A549 (cell line): Measurements from ENCODE around the gene ACCSL. TPM values are rescaled to one million over a fixed set of nuclear protein-coding genes. Genes with fewer than 3 reads are reported as not detected.

Experiments used
- ATAC-seq, 2 experiments: fragments of 200-7000 bp in 1 of 2; fragments of >200 bp in 1 of 2; cut with Nextera tagmentation in 1 of 2; cut with Tn5 transposase in 1 of 2; 3 replicates each; pipeline versions ENCODE4 v1.8.0 to v1.9.1; 2018 to 2020; ENCODE audit warnings: mild to moderate bottlenecking in 1 of 2, moderate library complexity in 1 of 2
- CTCF ChIA-PET: fragments of 300-600 bp; sonication (Branson Sonifier 250); formaldehyde crosslinking; extraction: SDS; loops from one replicate; lab custom pipeline; 2021; ENCODE audit warnings: antibody characterized with exemption, inconsistent platforms; lab: Yijun Ruan, JAX
- POLR2A ChIA-PET: fragments of 350-600 bp; formaldehyde crosslinking; extraction: SDS; loops from one replicate; lab custom pipeline; 2021; ENCODE audit warnings: antibody characterized with exemption, inconsistent platforms; lab: Yijun Ruan, JAX
- DNase-seq, 2 experiments: peaks; one replicate each; pipeline versions ENCODE4 v3.0.0 to v3.0.0-alpha.2; 2011 to 2016; ENCODE audit warnings: low read depth in 1 of 2, low spot score in 1 of 2
- FAIRE-seq: peaks from 2 replicates; lab custom pipeline; 2011; peaks lifted over from hg19 to GRCh38; lab: Jason Lieb, UNC
- H3K27ac ChIP-seq, 2 experiments: fragments of >200 bp; sonication (Bioruptor Twin); formaldehyde crosslinking; 3 replicates each; pipeline ENCODE4 v1.5.1; 2016 to 2017
- H3K4me1 ChIP-seq: fragments of >200 bp; sonication (Bioruptor Twin); formaldehyde crosslinking; 3 replicates; pipeline ENCODE4 v1.6.1; 2016
- H3K4me2 ChIP-seq: fragments of >200 bp; sonication (Bioruptor Twin); formaldehyde crosslinking; 3 replicates; pipeline ENCODE4 v1.6.1; 2016
- H3K4me3 ChIP-seq: fragments of >200 bp; sonication (Bioruptor Twin); formaldehyde crosslinking; 3 replicates; pipeline ENCODE4 v1.5.1; 2016
- H3K9me3 ChIP-seq: fragments of >200 bp; sonication (Bioruptor Twin); formaldehyde crosslinking; 3 replicates; pipeline ENCODE4 v1.6.1; 2016
- ATOH8 ChIP-seq: fragments of 250-450 bp; sonication (Bioruptor Pico); IDR thresholded peaks from 2 replicates; pipeline ENCODE4 v1.5.0; 2020; ENCODE audit warnings: low read depth, mild to moderate bottlenecking, moderate library complexity
- BCL3 ChIP-seq: fragments of >200 bp; sonication (Bioruptor Twin); formaldehyde crosslinking; IDR thresholded peaks from 3 replicates; pipeline ENCODE4 v1.6.1; 2016
- BHLHE40 ChIP-seq: IDR thresholded peaks from 2 replicates; pipeline ENCODE4 v1.6.1; 2012; ENCODE audit warnings: low read depth, low read length, inconsistent platforms
- CHD2 ChIP-seq: fragments of 150-350 bp; IDR thresholded peaks from 2 replicates; pipeline ENCODE4 v1.6.1; 2014; ENCODE audit warnings: low read length; ENCODE audit not compliant: partially characterized antibody
- CHD4 ChIP-seq: fragments of 200-600 bp; sonication (generic); IDR thresholded peaks from 2 replicates; pipeline ENCODE4 v1.6.1; 2016; ENCODE audit warnings: antibody characterized with exemption, mild to moderate bottlenecking, borderline replicate concordance
- E2F6 ChIP-seq: IDR thresholded peaks from 2 replicates; pipeline ENCODE4 v1.6.1; 2012; ENCODE audit warnings: low read depth, borderline replicate concordance
- ELK1 ChIP-seq: fragments of 150-350 bp; IDR thresholded peaks from 2 replicates; pipeline ENCODE4 v1.6.1; 2014; ENCODE audit warnings: low read depth, mild to moderate bottlenecking, low read length
- FOSL2 ChIP-seq, 2 experiments: fragments of 450-650 bp in 1 of 2; fragments of >200 bp in 1 of 2; sonication (Bioruptor Twin) in 1 of 2; formaldehyde crosslinking; IDR thresholded peaks; 2 replicates each; pipeline versions ENCODE4 v1.5.0 to v1.6.1; 2016 to 2020; ENCODE audit warnings: mild to moderate bottlenecking in 1 of 2, moderate library complexity in 1 of 2
- GATA3 ChIP-seq: IDR thresholded peaks from 2 replicates; pipeline ENCODE4 v1.6.1; 2012; ENCODE audit warnings: borderline replicate concordance
- HMGXB4 ChIP-seq: fragments of 250-450 bp; sonication (Bioruptor Pico); IDR thresholded peaks from 2 replicates; pipeline ENCODE4 v1.5.0; 2021; ENCODE audit warnings: mild to moderate bottlenecking, moderate library complexity, borderline replicate concordance
- HOXB13 ChIP-seq: fragments of 250-450 bp; sonication (Bioruptor Pico); IDR thresholded peaks from 2 replicates; pipeline ENCODE4 v1.5.0; 2020; ENCODE audit warnings: low read depth, mild to moderate bottlenecking, moderate library complexity
- JUN ChIP-seq, 2 experiments: fragments of >200 bp; sonication (Bioruptor Twin); formaldehyde crosslinking; IDR thresholded peaks; 2 replicates in 1 of 2; 3 replicates in 1 of 2; pipeline ENCODE4 v1.6.1; 2016 to 2017
- KDM5A ChIP-seq: fragments of 200-600 bp; sonication (generic); IDR thresholded peaks from 2 replicates; pipeline ENCODE4 v1.6.1; 2016; ENCODE audit warnings: antibody characterized with exemption, mild to moderate bottlenecking
- MAX ChIP-seq: IDR thresholded peaks from 2 replicates; pipeline ENCODE4 v1.6.1; 2012
- MAZ ChIP-seq: fragments of 150-350 bp; IDR thresholded peaks from 2 replicates; pipeline ENCODE4 v1.6.1; 2014; ENCODE audit warnings: antibody characterized with exemption, low read depth, low read length, borderline replicate concordance
- NPAS2 ChIP-seq: fragments of 250-450 bp; sonication (Bioruptor Pico); IDR thresholded peaks from 2 replicates; pipeline ENCODE4 v1.8.0; 2022; ENCODE audit warnings: mild to moderate bottlenecking, moderate library complexity, borderline replicate concordance
- PHF8 ChIP-seq: fragments of 200-600 bp; sonication (generic); IDR thresholded peaks from 2 replicates; pipeline ENCODE4 v1.6.1; 2016; ENCODE audit warnings: low read depth, mild to moderate bottlenecking, antibody characterized with exemption, moderate library complexity, borderline replicate concordance
- POLR2A ChIP-seq: IDR thresholded peaks from 2 replicates; pipeline ENCODE4 v1.6.1; 2012; ENCODE audit warnings: mild to moderate bottlenecking, low read length
- RAD21 ChIP-seq, 2 experiments: fragments of >200 bp in 1 of 2; sonication (Bioruptor Twin) in 1 of 2; formaldehyde crosslinking in 1 of 2; IDR thresholded peaks in 1 of 2; conservative IDR thresholded peaks in 1 of 2; 2 replicates in 1 of 2; 3 replicates in 1 of 2; pipeline ENCODE4 v1.6.1; 2012 to 2018; ENCODE audit warnings: inconsistent platforms in 1 of 2
- REST ChIP-seq: fragments of 200-600 bp; sonication (generic); IDR thresholded peaks from 2 replicates; pipeline ENCODE4 v1.6.1; 2016; ENCODE audit warnings: antibody characterized with exemption, mild to moderate bottlenecking, moderate library complexity
- SMC3 ChIP-seq: fragments of >200 bp; sonication (Bioruptor Twin); formaldehyde crosslinking; IDR thresholded peaks from 3 replicates; pipeline ENCODE4 v1.6.1; 2018; ENCODE audit warnings: inconsistent platforms
- TFCP2L1 ChIP-seq: fragments of 250-450 bp; sonication (Bioruptor Pico); IDR thresholded peaks from 2 replicates; pipeline ENCODE4 v1.5.0; 2021; ENCODE audit warnings: mild to moderate bottlenecking
- USF2 ChIP-seq: fragments of 450-650 bp; IDR thresholded peaks from 2 replicates; pipeline ENCODE4 v1.6.1; 2014; ENCODE audit warnings: antibody characterized with exemption
- ZC3H11A ChIP-seq: fragments of 450-650 bp; IDR thresholded peaks from 2 replicates; pipeline ENCODE4 v1.6.1; 2014; ENCODE audit warnings: antibody characterized with exemption, mild to moderate bottlenecking
- ZFP36 ChIP-seq: fragments of 450-650 bp; IDR thresholded peaks from 2 replicates; pipeline ENCODE4 v1.6.1; 2014; ENCODE audit warnings: borderline replicate concordance; ENCODE audit not compliant: partially characterized antibody
- ZSCAN20 ChIP-seq: fragments of 250-450 bp; sonication (Bioruptor Pico); IDR thresholded peaks from 2 replicates; pipeline ENCODE4 v1.8.0; 2022; ENCODE audit warnings: mild to moderate bottlenecking, moderate library complexity
- WGBS: methylation state at CpG from one replicate; pipeline ENCODE4 v1.1.6; 2017; ENCODE audit errors: missing lambda C conversion rate; 5-methylcytosine and 5-hydroxymethylcytosine counted together
- polyA plus RNA-seq, 4 experiments: library from polyadenylated mRNA; depleted of rRNA in 3 of 4; stranded (reverse); fragments of >200 nt; fragmentation: RNase III in 1 of 4; extraction: RNeasy Plus Mini Kit Qiagen cat#74134 plus additional on column Dnase treatment in 1 of 4; gene quantifications; 2 replicates in 3 of 4; 3 replicates in 1 of 4; pipeline ENCODE4 v1.2.3, GENCODE V29; 2011 to 2017

ACCSL gene
- polyA plus RNA-seq, 2 of the 4 experiments (the other 2 are of a cell fraction), result not detected

- FAIRE-seq (peak; percentile 73), ATAC-seq (peak; percentile 94 to 99), DNase-seq (peak; percentile 90 to 97)
- ChIA-PET POLR2A (interaction anchor here (0.7 to 1.5 kb wide), 3 partner anchors 18 to 160 kb away, joined by 3 to 5 read pairs (median 5); no protein-coding TSS in a partner anchor), CTCF (interaction anchor here (0.7 to 1.4 kb wide), 12 partner anchors 9 to 181 kb away, joined by 3 to 11 read pairs (median 4); no protein-coding TSS in a partner anchor)
- H3K9me3 ChIP-seq, result no peaks in the 10 kb centered on the region
- under 1% methylated on average over 44 of the region's 70 CpGs for WGBS
- peaks cover 10% of the 10 kb centered on the region; the same call in 1 of the 3 replicates for H3K4me1 ChIP-seq
- peak within 1 kb of the TSS; percentile 71 for H3K4me2 ChIP-seq
- peak within 1 kb of the TSS; percentile 75 for H3K4me3 ChIP-seq
- peak within 1 kb of the TSS; percentile 93 to 97 for H3K27ac ChIP-seq
- TF ChIP-seq BHLHE40 (no peak), RAD21 (conservative IDR thresholded peaks at IDR 0.05 in 1 of 2, IDR thresholded peaks at IDR 0.05 in 1 of 2) (peak in 1 of 2 experiments; percentile 23; a peak in 2 of 5 replicates), E2F6 (peak; percentile 77), JUN (IDR thresholded peaks at IDR 0.05) (peak; percentile 28 to 57; a peak in 3 of 5 replicates), ZC3H11A (no peak), FOSL2 (IDR thresholded peaks at IDR 0.05) (no peak), FOSL2 (CRISPR knock-in tag; IDR thresholded peaks at IDR 0.05) (peak; percentile 27; the same call in 1 of the 2 replicates), REST (peak; percentile 90), TFCP2L1 (CRISPR knock-in tag) (0 out of 2 replicates have a peak, but pooled peaks have one; percentile 69), PHF8 (peak; percentile 86), GATA3 (peak; percentile 42; the same call in 1 of the 2 replicates), MAZ (no peak), CHD4 (0 out of 2 replicates have a peak, but pooled peaks have one; percentile 27), HMGXB4 (CRISPR knock-in tag) (no peak; the same call in 1 of the 2 replicates), ATOH8 (CRISPR knock-in tag) (no peak), HOXB13 (CRISPR knock-in tag) (peak; percentile 41; the same call in 1 of the 2 replicates), ZFP36 (no peak), MAX (peak; percentile 97), ZSCAN20 (CRISPR knock-in tag) (no peak), SMC3 (peak; percentile 38; the same call in 2 of the 3 replicates), ELK1 (no peak), POLR2A (peak; percentile 70), BCL3 (peak; percentile 62; the same call in 2 of the 3 replicates), KDM5A (no peak), NPAS2 (peak; percentile 68), CHD2 (peak; percentile 92), USF2 (peak; percentile 87)
Measured at GRCh38 chr11:44065841-44066731, 18.3 kb downstream of the ACCSL start, which contains the start of gene ACCS. Gene ACCS, plus strand, starts transcription at chr11:44066270. Its CDS starts 1,358 bp downstream, at chr11:44067628.
